K562 (cell line): Measurements from ENCODE around the gene HHATL. TPM values are rescaled to one million over a fixed set of nuclear protein-coding genes. Genes with fewer than 3 reads are reported as not detected.

Source experiments
- ATAC-seq: fragments of 200-7000 bp; cut with Tn5 transposase; 3 replicates; pipeline ENCODE4 v1.9.1; 2020; ENCODE audit warnings: moderate library complexity
- BruUV-seq: library from RNA; stranded (reverse); fragments of 400-500 nt; replicated peaks from 2 replicates; lab custom pipeline; 2021; lab: Mats Ljungman, UMichigan
- CTCF ChIA-PET: fragments of 300-600 bp; formaldehyde crosslinking; extraction: SDS; loops from one replicate; lab custom pipeline; 2021; ENCODE audit warnings: low intra/inter-chr PET ratio; lab: Yijun Ruan, JAX
- POLR2A ChIA-PET: fragments of 300-600, 350-650 bp; sonication (Branson Sonifier 250); formaldehyde crosslinking; extraction: SDS; loops from one replicate; lab custom pipeline; 2021; ENCODE audit warnings: antibody characterized with exemption, inconsistent platforms; lab: Yijun Ruan, JAX
- DNase-seq, 4 experiments: peaks; one replicate each; pipeline versions ENCODE4 v3.0.0 to v3.0.0-alpha.2; 2011 to 2018; ENCODE audit warnings: low spot score in 3 of 4, mixed read lengths in 3 of 4; ENCODE audit errors: extremely low read depth in 1 of 4
- FAIRE-seq: peaks from 2 replicates; lab custom pipeline; 2011; peaks lifted over from hg19 to GRCh38; lab: Jason Lieb, UNC
- H2AFZ ChIP-seq: 2 replicates; pipeline ENCODE4 v1.6.0; 2011; ENCODE audit warnings: low read depth, low read length, control low read depth, inconsistent platforms
- H3K27ac ChIP-seq: fragments of 200-600 bp; 3 replicates; pipeline ENCODE4 v1.8.0; 2011; ENCODE audit warnings: low read depth, mild to moderate bottlenecking, control low read depth, inconsistent platforms, low read length, moderate library complexity, mixed read lengths; ENCODE audit errors: extremely low read depth
- H3K27me3 ChIP-seq, 2 experiments: fragments of 300-600 bp in 1 of 2; 2 replicates in 1 of 2; 3 replicates in 1 of 2; pipeline versions ENCODE4 v1.6.0 to v1.8.0; 2011; ENCODE audit warnings: inconsistent platforms in 2 of 2, low read length in 2 of 2, mild to moderate bottlenecking in 1 of 2, mixed read lengths in 1 of 2, moderate library complexity in 1 of 2; ENCODE audit not compliant: control insufficient read depth in 2 of 2, insufficient read depth in 2 of 2
- H3K36me3 ChIP-seq: fragments of 300-600 bp; 3 replicates; pipeline ENCODE4 v1.8.0; 2011; ENCODE audit warnings: mild to moderate bottlenecking, low read length, inconsistent platforms; ENCODE audit not compliant: control insufficient read depth, insufficient read depth
- H3K4me1 ChIP-seq, 2 experiments: fragments of 200-600 bp in 1 of 2; replicated peaks in 1 of 2; 2 replicates in 1 of 2; 3 replicates in 1 of 2; pipeline versions ENCODE4 v1.5.1 to v1.8.0; 2011; ENCODE audit warnings: inconsistent platforms in 2 of 2, low read length in 2 of 2, mild to moderate bottlenecking in 1 of 2, mixed read lengths in 1 of 2, moderate library complexity in 1 of 2; ENCODE audit not compliant: control insufficient read depth in 2 of 2, insufficient read depth in 2 of 2
- H3K4me2 ChIP-seq: 2 replicates; pipeline ENCODE4 v1.6.1; 2011; ENCODE audit warnings: low read length, control low read depth, inconsistent platforms, mixed read lengths; ENCODE audit not compliant: insufficient read depth
- H3K4me3 ChIP-seq: fragments of 200-600 bp; sonication (generic), shearing (Covaris generic); 2 replicates; pipeline ENCODE4 v1.5.1; 2016; ENCODE audit warnings: control low read depth, inconsistent platforms
- H3K79me2 ChIP-seq: fragments of 200-600 bp; 3 replicates; pipeline ENCODE4 v1.8.0; 2011; ENCODE audit warnings: low read length, inconsistent platforms; ENCODE audit not compliant: control insufficient read depth, insufficient read depth
- H3K9ac ChIP-seq, 2 experiments: 2 replicates each; pipeline versions ENCODE4 v1.6.0 to v1.6.1; 2011; ENCODE audit warnings: low read depth in 2 of 2, low read length in 2 of 2, control low read depth in 1 of 2, inconsistent platforms in 1 of 2, mild to moderate bottlenecking in 1 of 2, mixed read lengths in 1 of 2; ENCODE audit not compliant: insufficient read depth in 1 of 2
- H3K9me1 ChIP-seq: one replicate; pipeline ENCODE4 v1.6.0; 2011; ENCODE audit warnings: inconsistent platforms, mild to moderate bottlenecking, low read length, moderate library complexity; ENCODE audit not compliant: control insufficient read depth, insufficient read depth
- H3K9me3 ChIP-seq: replicated peaks from 2 replicates; pipeline ENCODE4 v1.5.1; 2011; ENCODE audit warnings: low read depth, low read length, inconsistent platforms; ENCODE audit not compliant: control insufficient read depth, insufficient read depth
- H4K20me1 ChIP-seq: replicated peaks from 2 replicates; pipeline ENCODE4 v1.6.1; 2011; ENCODE audit warnings: low read length, inconsistent platforms, mixed read lengths; ENCODE audit not compliant: control insufficient read depth, insufficient read depth
- ARNT ChIP-seq, 2 experiments: fragments of 450-650 bp; IDR thresholded peaks; 2 replicates each; pipeline ENCODE4 v1.6.1; 2016; ENCODE audit warnings: mild to moderate bottlenecking in 1 of 2
- HDAC3 ChIP-seq: fragments of 450-650 bp; IDR thresholded peaks from 2 replicates; pipeline ENCODE4 v1.6.1; 2018; ENCODE audit warnings: borderline replicate concordance, mild to moderate bottlenecking, moderate library complexity; ENCODE audit not compliant: partially characterized antibody
- KLF16 ChIP-seq: IDR thresholded peaks from 2 replicates; pipeline ENCODE4 v1.6.1; 2016; ENCODE audit warnings: antibody characterized with exemption
- PHB ChIP-seq: fragments of 250-450 bp; sonication (Bioruptor Pico); IDR thresholded peaks from 2 replicates; pipeline ENCODE4 v1.5.0; 2021
- RBM25 ChIP-seq: fragments of 200-400 bp; formaldehyde crosslinking; IDR thresholded peaks from 2 replicates; pipeline ENCODE4 v1.6.1; 2018; ENCODE audit warnings: low read length, low read depth, moderate library complexity; ENCODE audit not compliant: severe bottlenecking
- THRAP3 ChIP-seq: fragments of 450-650 bp; IDR thresholded peaks from 2 replicates; pipeline ENCODE4 v1.6.1; 2016; ENCODE audit warnings: mild to moderate bottlenecking, inconsistent platforms, borderline replicate concordance
- TRIM28 ChIP-seq: fragments of 450-650 bp; IDR thresholded peaks from 2 replicates; pipeline ENCODE4 v1.6.1; 2017
- U2AF1 ChIP-seq: fragments of 200-400 bp; formaldehyde crosslinking; optimal IDR thresholded peaks from 2 replicates; pipeline ENCODE3; 2017; ENCODE audit warnings: mild to moderate bottlenecking, low read depth, low read length, moderate library complexity
- ZFP1 ChIP-seq: fragments of 450-650 bp; formaldehyde crosslinking; IDR thresholded peaks from 2 replicates; pipeline ENCODE4 v1.4.0; 2020; ENCODE audit warnings: mild to moderate bottlenecking, mixed read lengths
- ZNF217 ChIP-seq: sonication (generic); formaldehyde crosslinking; IDR thresholded peaks from 2 replicates; pipeline ENCODE4 v1.8.0; 2022; ENCODE audit warnings: mild to moderate bottlenecking, missing genetic modification reagents
- ZNF764 ChIP-seq: fragments of 250-450 bp; sonication (Bioruptor Pico); IDR thresholded peaks from 2 replicates; pipeline ENCODE4 v1.4.0; 2020; ENCODE audit warnings: low read depth, mild to moderate bottlenecking, moderate library complexity
- WGBS: fragments of 100-300 bp; shearing (Covaris generic); methylation state at CpG from one replicate; pipeline ENCODE4 v1.1.6; 2016; ENCODE audit warnings: low coverage, mixed read lengths; ENCODE audit not compliant: insufficient coverage; ENCODE audit errors: missing lambda C conversion rate; 5-methylcytosine and 5-hydroxymethylcytosine counted together
- in situ Hi-C: fragments of 300-500 bp; cut with MboI; formaldehyde crosslinking; loops from 4 replicates; pipeline ENCODE4 v1.15.0; 2018; ENCODE audit warnings: inconsistent platforms, mixed read lengths
- intact Hi-C: fragments of 100-400 bp; cut with micrococcal nuclease; formaldehyde crosslinking; loops from 2 replicates; pipeline ENCODE4 v1.14.2; 2022
- polyA plus RNA-seq, 8 experiments: library from polyadenylated mRNA; depleted of rRNA in 4 of 8; stranded (reverse) in 5 of 8; unstranded in 3 of 8; fragments of >200 nt; fragmentation: Nextera tagmentation in 2 of 8; fragmentation: Illumina TruSeq in 1 of 8; extraction: Ambion mirVana in 2 of 8; extraction: Trizol in 1 of 8; gene quantifications; 2 replicates each; pipeline versions ENCODE4 v1.2.1 to v1.2.3, GENCODE V29; 2011 to 2014; ENCODE audit warnings: inconsistent platforms in 1 of 8, missing spikeins in 1 of 8
- total RNA-seq, 7 experiments: library from RNA; depleted of rRNA in 6 of 7; stranded (reverse); fragments of >200 nt in 6 of 7; fragmentation: Illumina TruSeq in 2 of 7; extraction: Trizol in 2 of 7; gene quantifications; 2 replicates each; pipeline versions ENCODE4 v1.2.1 to v1.2.3, GENCODE V29; 2011 to 2021; ENCODE audit warnings: low replicate concordance in 1 of 7
- TF ChIP-seq, protein P1 (sequence below): fragments of 250-450 bp; sonication (Bioruptor Pico); IDR thresholded peaks from 2 replicates; pipeline ENCODE4 v1.5.1; 2021; ENCODE audit warnings: mild to moderate bottlenecking

Gene HHATL
- total and polyA plus RNA-seq, 9 of the 15 experiments (the other 6 are each of a cell fraction or from before 2014, with no cell fraction given) = not detected

DNA sequence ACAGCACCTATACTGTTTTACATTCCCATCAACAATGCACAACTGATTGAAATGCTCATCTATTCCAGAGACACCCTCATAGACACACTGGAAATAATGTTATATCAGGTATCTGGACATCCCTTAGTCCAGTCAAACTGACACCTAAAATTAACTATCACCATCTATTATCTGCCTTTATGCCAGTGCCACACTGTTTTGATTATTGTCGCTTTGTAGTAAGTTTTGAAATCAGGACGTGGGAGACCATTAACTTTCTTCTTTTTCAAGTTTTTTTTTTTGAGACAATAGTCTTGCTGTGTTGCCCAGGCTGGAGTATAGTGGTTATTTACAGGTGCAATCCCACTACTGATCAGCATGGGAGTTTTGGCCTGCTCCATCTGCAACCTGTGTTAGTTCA is 26.7 kb downstream of the HHATL start:
- H2AFZ ChIP-seq = no peak overlapping the region
- no peaks in the 10 kb centered on the region for H3K36me3 ChIP-seq
- TF ChIP-seq ZNF764 (CRISPR knock-in tag) = no peak
- TF ChIP-seq TRIM28 = 0 out of 2 replicates have a peak, but pooled peaks have one; percentile 15
- no peak for TF ChIP-seq ZNF217 (CRISPR knock-in tag)
- no peak for TF ChIP-seq THRAP3
- TF ChIP-seq, protein P1, sequence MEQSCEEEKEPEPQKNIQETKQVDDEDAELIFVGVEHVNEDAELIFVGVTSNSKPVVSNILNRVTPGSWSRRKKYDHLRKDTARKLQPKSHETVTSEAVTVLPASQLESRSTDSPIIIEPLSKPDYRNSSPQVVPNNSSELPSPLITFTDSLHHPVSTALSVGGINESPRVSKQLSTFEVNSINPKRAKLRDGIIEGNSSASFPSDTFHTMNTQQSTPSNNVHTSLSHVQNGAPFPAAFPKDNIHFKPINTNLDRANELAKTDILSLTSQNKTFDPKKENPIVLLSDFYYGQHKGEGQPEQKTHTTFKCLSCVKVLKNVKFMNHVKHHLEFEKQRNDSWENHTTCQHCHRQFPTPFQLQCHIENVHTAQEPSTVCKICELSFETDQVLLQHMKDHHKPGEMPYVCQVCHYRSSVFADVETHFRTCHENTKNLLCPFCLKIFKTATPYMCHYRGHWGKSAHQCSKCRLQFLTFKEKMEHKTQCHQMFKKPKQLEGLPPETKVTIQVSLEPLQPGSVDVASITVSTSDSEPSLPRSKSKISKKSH (CRISPR knock-in tag) = no peak
- no peak for TF ChIP-seq PHB (CRISPR knock-in tag)
- peak; percentile 86 for TF ChIP-seq RBM25
- no peak for TF ChIP-seq ARNT (IDR thresholded peaks at IDR 0.05)
- TF ChIP-seq U2AF1 = no peak
- no peak for TF ChIP-seq KLF16
- TF ChIP-seq HDAC3 = no peak
- no peak for TF ChIP-seq ZFP1 (CRISPR knock-in tag)
- BruUV-seq = no TSS peak
- no peaks in the 10 kb centered on the region for H3K4me1 ChIP-seq
- ChIA-PET POLR2A (interaction anchor here (1.2 kb wide), 1 partner anchor 23 kb away, joined by 3 read pairs; no protein-coding TSS in a partner anchor), CTCF (no interaction called here)
- peaks cover 11 to 16% of the 10 kb centered on the region in 2 experiments; a peak in 4 of 5 replicates for H3K27me3 ChIP-seq
- H4K20me1 ChIP-seq = no peaks in the 10 kb centered on the region
- H3K4me2 ChIP-seq = no peak overlapping the region
- no peaks in the 10 kb centered on the region for H3K9me1 ChIP-seq
- WGBS = 3% methylated on average over 2 of the region's 2 CpGs
- intact Hi-C loops (no loop called here), in situ Hi-C loops (no loop called here)
- ATAC-seq = no peak
- H3K4me3 ChIP-seq = no peak overlapping the region
- no peaks in the 10 kb centered on the region for H3K79me2 ChIP-seq
- H3K9me3 ChIP-seq = no peaks in the 10 kb centered on the region
- H3K9ac ChIP-seq = no peak overlapping the region
- no peak for FAIRE-seq
- no peak for DNase-seq
- no peak overlapping the region for H3K27ac ChIP-seq
